NCI-H1105 treated with DMSO at 0.1 percent for 48 hours (cell line): ENCODE results near the gene DLL4.

Experiments used
- DNase-seq: peaks from one replicate; lab custom pipeline; 2025; lab: John Stamatoyannopoulos, UW

Gene DLL4

DNA sequence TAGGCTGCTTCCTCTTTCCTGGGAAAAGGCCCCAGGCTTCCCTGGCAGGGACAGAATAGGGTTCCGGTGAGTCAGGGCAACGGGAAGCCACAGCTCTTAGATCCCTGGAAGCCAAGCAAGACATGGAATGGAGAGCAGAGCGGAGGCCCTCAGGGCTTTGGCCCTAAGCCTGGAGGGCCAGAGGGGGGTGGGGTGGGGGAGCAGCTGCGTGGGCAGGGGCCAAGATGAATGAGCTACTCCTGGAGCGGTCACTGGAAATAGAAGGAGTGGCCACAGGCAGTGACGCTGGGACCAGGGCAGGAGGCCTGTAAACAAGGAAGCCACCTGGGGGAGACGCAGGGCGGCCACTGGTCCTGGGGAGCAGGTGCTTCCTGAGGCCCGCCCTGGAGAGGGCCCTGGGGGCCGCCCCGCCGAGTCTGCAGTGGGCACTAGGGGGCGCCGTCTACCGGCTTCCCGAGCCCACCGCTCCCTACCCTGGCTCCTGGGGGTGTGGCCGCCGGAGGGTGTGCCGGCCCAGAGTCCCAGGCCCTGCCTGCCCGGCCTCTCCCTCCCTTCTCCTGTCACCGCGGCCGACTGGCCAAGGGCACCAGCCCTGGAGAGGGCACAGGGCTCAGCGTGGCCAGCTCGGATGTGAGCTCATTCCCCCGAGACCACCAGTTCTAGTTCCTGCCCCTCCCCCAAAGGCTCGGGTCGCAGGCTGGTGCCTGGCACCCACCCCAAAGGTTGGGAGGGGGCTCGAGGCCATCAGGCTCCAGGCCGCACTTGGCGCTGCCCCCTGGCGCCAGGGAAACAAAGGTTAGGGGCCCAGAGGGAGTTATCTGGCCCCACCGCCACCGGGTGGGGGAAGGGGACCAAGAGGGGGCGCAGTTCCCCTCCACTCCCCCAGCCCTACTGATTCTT lies 22.8 kb upstream of the DLL4 start:
- DNase-seq: peak; percentile 78

DNA sequence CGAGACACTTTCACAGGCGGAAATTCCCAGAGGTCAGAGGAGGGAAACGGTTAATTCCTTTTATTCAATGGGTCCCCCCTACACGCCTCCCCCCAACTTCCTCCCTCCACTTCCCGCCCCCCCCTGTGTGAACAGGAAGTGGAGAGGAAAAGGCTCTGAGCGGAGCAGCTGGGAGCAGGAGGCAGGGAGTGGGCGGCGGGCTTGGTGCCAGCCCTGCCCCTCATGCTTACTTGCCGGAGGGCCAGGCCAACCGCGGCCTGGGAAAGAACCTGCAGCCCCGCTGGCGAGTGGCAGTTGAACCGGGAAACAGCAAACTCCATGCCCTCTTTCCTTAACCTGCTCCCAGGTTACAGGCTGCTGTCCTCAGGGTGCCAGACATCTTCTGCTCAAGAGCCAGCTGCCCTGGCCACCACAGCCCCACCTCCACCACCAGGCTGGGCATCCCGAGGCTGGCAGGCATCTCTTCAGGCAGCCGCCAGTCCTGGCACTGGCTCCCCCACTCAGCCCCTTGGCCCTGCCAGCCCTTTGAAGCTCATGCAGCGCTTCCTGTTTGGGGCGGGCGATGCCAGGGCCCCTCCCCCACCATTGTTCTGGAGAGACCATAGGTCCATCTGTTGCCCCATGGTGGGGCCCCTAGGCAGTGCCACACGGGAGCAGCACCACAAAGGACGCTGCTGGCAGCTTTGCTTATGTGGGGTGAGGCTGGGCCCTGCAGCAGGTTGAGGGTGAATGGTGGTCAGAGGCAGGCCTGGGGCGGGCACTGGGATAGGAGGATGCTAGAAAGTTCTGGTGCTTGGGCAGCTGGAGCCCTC lies 21.9 kb upstream of the DLL4 start:
- peak; percentile 54 for DNase-seq

DNA sequence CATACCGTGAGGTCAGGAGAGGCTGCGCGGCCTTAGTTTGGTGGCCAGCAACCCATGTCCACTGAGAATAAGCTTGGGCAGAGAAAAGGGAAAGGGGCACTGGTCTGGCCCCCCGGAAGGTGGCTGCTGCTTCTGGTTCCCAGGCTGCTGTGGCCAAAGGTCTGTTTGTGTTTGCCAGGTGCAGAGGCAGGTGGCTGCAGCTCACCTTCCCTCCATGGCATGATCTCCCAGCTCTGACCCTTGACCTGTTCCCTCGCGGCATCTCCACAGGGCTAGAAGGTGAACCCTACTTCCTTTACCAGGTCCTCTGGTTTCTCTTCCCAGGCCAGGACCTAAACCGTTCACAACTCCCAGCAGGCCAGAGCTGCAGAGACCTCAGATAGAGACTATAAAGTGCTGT lies 21.0 kb upstream of the DLL4 start:
- no peak for DNase-seq

DNA sequence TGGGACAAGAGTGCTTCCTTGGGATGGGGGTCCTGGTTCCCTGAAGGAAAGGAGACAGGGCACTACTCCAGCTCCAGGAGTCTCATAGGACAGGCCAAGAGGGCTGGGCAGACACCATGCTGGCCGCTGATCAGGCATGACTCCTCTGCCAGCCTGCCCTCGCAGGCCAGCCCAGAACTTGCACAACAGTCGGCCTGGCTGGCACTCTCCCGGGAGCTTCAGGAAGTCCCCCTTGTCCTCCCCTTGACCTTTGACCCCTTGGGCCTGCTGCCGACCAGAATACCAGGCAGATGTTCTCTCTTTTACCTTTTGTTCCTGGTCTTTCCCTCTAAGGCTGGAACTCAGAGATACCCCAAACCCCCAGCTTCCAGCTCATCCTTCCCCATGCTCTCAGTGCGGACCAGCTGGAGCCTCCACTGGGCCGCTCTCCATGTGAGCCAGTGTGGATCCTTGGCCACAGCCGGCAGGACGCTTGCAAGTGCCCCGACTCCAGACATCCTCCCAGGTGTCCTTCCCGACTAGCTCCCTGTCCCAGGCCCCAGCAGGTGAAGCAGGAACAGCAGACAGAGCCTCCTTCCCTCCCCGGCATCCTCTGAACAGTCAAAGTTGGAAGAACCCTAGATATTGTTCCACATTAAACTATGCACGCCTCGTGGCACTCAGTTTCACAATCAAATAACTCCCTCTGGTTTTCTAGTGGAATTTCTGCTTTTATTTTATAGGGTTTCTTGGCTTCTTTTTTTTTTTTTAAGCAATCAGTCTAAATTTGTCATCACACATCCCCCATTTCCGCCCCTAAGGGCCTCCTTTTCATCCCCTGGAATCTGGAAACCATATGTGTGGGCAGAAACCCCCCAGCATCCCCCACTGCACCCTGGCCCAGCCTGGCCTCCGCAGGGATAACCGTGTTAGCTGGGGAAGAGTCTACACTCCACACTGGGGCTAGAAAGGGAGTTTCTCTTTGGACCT lies 19.2 kb upstream of the DLL4 start:
- DNase-seq: no peak

DNA sequence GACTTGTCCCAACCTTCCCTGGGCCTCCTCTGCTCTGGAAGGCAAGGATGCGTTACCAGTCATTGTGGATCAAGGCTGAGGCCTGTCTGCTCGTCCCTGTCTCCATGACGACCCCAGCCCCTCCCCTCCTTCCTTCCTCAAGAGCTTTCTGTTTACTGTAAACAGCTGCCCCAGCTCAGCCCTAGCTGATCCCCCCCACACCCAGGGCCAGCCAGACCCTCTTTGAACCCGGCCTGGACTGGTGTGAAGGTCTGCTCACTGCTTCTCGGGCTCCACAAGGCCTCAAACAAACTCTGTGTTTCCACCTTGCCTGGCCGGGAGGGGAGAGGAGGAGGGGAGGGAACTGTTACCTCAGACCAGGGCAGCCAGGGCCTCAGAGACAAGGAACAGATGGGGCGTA lies 18.0 kb upstream of the DLL4 start:
- no peak for DNase-seq

DNA sequence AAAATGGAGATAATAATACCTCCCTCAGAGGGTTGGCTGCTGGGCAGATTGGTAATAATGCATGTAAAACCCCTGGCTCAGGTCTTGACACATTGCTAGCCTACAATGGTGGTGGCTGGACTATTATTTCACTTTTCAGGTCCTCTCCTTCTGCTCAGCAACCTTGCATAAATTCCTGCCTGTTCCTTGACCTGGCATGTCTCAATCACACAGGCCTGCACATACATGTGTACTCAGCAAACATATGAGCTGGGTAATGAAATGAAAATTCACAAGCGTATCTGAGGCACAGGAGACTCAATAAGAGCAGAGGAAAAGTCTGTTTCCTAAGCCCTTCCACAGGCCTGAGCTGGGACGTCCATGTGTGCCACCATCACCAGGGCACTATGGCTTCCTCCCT lies 17.4 kb upstream of the DLL4 start:
- no peak for DNase-seq

DNA sequence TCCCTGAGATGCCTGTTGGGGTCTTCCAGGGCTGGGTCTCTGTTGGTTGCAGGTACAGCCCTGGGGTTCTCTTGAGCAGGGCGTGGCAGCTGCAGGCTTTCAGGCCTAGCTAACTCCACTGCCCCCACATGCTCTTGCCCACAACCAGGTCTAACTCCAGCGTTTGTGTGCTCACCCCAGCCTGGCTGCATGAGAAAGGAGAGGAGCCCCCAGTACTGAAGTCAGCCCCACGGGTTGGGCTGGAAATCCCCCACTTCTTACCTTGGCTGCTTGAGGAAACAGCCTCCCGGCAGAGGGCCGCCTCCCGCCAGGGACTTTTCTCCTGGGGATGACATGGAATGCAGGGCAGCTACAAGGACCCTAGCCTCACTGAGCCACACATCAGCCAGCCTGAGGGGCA lies 16.7 kb upstream of the DLL4 start:
- no peak for DNase-seq

DNA sequence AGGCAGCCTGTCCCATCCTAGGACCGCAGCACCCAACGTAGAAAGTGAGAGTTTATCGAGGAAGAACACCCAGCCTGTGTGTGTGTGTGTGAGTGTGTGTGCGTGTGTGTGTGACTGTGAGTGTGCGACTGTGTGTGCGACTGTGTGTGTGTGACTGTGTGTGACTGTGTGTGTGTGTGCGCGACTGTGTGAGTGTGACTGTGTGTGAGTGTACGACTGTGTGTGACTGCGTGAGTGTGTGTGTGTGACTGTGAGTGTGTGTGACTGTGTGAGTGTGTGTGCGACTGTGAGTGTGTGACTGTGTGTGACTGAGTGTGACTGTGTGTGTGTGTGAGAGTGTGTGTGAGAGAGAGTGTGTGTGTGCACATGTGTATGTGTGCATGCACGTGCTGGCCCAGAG lies 15.1 kb upstream of the DLL4 start:
- DNase-seq: no peak

DNA sequence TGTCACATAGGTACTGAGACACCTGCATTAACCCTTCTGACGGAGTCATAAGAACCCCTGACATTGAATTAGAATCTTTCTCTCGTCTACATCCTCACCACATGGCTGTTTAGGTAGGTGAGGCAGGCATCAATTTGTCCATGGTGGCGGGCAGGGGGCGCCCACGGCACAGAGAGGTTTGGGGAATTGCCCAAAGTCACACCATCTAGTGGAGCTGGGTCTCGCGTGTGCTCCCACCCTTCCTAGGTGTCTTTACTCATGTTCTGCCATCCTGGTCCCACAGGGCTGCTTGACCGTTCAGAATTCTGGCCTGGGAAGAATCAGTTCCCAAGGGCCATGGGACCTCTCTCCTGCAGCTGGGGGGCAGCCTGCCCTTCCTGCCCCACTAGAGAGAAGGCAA lies 14.7 kb upstream of the DLL4 start:
- DNase-seq: no peak

DNA sequence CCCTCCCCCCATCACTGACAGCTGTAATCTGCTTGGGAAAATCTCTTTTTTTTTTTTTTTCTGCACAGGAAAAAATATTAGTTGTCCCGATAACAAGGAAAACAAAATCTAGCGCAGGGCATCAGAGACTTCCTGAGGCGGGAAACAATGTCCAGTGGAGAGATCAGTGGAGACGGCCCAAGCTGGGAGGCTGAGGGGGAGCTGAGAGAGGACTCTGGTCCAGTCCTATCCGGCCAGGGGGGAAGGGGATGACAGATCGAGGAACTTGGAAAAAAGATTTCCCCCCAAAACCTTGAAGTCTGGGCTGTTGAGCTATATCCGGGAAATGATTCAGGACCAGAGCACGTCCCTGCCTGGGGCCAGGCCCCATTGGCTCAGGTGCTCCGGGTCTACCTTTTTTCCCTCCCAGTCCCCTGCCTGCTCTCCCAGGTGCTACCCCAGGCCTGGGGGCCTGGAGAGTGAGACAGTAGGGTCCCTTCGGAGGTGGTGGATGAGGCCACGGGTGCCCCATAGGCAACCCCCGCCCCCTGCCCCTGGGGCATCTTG lies 14.0 kb upstream of the DLL4 start:
- no peak for DNase-seq

DNA sequence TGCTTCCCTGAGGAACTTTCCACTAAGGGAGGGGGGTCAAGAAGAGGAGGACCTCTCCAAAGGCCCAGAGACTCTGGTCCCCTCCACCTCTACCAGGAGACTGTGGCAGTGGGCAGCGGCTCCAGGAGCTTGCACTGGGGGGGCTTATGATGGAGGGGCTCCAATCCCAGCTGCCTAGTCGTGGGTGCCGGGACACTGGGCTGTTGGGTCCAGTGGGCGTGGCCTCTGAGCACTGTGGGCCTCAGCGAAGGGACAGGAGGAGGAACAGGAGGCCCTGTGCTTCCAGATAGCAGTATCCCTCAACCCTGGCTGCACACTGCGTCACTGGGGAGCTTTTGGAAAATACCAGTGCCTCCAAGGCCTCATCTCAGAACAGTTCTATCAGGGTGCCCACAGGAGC lies 13.5 kb upstream of the DLL4 start:
- no peak for DNase-seq

DNA sequence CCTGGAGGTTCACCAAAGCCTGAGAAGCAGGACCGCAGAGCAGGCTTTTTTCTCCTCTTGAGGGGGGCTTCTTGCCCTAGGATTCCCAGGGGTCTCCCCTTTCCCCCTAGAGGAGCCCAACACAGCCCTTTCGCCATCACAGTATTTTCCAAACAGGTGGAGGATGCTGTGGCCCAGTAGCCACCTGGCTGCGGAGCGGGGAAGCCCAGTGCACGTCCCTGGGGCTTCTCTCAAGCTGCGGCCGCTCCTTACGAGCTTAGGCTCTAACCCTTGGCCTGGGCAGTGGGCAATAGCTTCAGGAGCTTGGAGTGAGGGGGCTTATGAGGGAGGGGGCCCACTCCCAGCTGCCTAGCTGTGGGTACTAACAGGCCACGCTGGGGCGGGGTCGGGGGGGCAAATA lies 11.6 kb upstream of the DLL4 start:
- DNase-seq: no peak

DNA sequence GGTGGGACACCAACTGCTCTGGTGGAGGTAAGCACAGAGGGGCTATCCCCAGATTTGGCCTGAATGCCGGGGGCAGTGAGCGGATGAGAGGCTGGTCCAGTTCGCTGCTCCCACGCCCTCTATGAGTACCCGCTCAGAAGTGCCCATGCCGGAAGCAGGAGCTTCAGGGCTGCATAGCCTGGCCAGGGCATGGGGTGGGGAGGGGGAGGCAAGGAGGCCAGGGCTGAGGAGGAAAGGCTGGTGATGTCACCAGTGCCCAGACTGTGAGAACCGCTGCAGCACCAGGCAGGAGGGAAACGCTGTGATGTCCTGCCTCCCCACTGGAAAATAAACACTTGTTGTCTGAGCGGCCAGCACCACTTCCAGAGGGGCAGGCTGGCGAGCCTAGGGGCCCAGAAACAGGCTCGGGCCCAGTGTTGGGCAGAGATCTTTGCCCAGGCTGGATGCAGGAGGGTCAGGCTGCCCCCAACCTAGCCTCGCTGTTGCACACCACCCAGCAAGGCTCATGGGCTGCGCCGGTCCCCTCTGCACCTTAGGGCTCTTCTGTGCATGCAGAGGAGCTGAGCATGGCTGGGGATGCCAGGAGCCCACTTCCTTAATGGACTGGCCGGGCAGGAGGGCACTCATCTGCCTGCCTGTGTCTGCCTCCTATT lies 10.9 kb upstream of the DLL4 start:
- no peak for DNase-seq

DNA sequence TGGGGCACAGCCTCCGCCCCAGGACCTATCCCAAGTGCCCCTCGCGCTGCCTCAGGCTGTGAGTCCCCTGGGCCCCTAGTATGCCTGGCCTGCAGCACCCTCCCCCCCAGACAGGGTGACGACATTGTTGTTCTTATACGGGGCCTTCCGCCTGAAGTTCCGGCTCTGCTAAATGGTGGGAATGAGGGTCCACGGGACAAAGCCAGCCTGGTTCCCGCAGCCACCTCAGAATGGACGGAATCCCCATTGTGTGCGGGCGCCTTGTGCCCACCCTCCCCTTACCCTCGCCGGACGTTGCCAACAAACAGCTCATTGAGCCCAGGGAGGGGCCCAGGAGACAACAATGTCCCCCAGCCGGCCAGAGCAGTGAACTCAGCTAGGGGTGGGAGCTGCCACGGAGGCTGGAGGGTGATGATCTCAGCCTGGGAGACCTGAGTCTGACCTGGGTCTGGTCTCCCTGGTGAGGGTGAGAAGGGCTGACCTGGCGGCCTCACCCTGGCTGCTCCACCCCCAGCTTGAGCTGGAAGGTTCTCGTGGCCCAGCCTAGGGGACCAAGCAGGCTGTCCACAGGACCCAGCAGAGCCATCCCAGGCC lies 10.2 kb upstream of the DLL4 start:
- DNase-seq: no peak

DNA sequence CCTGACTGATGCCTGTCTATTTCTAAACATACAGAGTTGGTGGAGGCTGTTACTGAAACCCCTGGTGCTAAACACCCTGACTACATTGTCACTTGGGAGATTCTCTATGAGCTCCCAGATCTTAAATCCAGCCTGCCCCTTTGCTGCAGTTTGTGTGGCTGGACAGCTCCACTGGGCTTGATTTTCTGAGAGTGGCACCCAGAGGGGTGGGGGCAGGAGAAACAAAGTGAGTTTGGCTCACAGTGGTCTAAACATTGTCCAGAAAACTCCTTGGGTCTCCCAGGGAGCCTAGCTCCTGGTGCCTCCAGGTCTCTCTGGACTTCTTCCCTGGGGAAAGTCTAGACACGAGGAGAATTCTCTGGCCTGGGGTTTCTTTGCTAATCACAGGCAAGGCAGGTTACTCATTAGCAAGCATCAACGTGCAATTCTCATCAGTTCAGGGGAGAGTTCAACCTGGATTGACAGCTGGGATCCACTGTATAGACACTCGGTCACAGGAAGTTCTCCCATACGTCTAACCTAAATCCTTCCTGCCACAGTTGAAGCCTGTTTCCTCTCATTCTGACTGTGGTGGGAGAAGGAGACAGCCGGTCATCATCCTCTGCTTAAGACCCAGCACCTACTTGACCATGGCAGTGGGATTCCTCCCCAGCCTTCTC lies 7.1 kb upstream of the DLL4 start:
- no peak for DNase-seq

DNA sequence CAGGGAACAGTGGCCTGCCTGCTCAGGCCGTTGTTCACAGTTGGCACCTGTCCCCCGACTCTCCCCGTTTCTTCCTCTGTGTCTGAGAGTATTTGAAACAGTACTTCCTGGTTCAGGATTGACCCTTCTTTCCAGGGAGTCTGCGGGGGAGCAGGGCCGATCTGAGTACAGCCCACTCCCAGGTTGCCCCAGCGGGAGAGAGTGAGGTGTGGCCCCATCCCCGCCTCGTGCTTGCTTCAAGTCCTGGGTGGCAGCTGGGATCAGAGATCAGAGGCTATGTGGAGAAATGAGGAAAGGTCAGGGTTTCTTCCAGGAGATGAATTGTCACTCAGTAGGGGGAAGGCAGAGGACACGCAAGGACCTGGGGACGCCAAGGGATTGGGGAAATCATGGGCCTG lies 6.5 kb upstream of the DLL4 start:
- DNase-seq: no peak

DNA sequence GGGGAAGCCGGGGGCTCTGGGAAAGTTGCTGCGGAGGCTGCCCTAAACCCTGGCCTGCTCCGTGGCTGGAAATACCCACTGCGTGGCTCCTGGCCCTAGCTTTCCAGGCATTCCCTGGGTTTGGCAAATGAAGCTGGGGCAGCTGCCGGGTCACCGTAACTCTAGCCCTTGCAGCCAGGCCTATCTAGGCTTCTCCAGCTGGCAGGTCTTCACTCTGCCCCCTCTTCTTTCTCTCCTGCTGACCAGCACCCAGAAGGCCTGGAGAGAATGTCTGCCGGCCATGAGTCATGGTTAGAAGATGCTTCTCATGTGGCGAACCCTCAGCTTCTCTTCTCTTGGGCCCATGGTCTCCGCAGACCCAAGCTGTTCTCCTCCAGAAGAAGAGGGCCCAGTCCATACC lies 5.6 kb upstream of the DLL4 start:
- no peak for DNase-seq

DNA sequence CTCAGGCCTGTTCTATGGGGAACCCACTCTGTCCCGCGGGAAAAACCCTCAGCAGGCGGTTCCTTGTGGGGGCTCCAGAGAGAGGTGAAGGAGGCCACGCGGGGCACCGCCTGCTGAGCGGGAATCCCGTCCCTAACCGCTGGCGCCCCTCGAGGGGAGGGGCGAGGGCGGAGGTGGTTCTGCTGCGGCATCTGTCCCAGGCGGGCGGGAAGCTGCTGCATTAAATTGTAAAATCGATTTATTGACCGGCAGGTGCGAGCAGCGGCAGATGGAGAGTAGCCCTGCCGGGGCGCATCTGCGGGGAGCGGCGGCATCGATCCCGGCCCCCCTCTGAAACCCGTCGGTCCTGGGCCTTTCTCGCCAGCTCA lies 3.7 kb upstream of the DLL4 start:
- no peak for DNase-seq

DNA sequence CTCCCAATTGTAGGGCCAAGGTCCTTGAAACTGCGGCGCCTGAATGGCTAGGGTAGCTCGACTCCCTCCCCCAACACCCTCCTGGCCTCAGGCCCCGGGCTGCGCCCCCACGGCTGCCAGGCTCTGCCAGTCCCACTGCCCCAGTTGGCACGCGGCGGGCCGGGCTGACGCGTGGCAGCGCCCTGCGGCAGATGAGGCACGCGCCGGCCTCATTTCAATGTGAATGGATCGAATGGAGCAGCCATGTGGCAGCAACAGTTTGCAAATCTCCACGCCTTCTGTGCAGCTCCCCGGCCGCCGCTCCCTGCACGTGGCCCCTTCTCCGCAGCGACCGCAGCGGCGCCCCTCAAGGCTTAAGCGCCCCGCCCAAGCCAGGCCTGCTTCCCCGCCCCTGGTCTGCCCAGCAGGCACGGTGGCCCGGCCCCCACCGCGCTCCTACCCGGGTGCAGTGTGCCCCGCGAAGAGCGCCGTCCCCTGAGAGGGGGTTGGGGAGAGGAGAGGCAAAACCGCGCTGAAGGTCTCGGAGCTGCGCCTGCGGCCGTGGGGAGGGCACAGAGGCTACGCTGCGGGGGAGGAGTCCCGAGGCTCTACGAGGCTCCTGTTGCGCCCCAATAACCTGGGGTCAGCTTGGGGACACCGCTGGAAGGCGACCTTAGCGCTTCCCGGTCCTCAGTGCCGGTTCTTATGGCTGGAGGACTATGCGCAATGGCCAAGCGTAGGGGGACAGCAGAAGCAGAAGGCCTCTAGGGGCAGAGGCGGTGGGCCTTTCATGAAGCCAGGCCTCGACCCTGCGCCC lies 3.1 kb upstream of the DLL4 start:
- DNase-seq: peak; percentile 19
